Subcutaneous adipose tissue (tissue), 4 donors: ENCODE results near the gene CLDN18. TPM values are rescaled to one million over a fixed set of nuclear protein-coding genes. Genes with fewer than 3 reads are reported as not detected.

ENCODE experiments used
- CTCF ChIP-seq: fragments of 450-650 bp; IDR thresholded peaks from one replicate; pipeline ENCODE4 v1.5.1; 2016; ENCODE audit warnings: low read depth, mild to moderate bottlenecking, control low read depth, antibody characterized with exemption, moderate library complexity
- total RNA-seq, 4 donors: library from RNA; depleted of rRNA; stranded (reverse); fragments of >200 nt; gene quantifications; one replicate each; pipeline ENCODE4 v1.1.0, GENCODE V29; 2016

The CLDN18 gene
- total RNA-seq, 4 donors from 2014 or later: not detected

- TF ChIP-seq CTCF: no peak
These were observed 15.6 kb downstream of the CLDN18 start for GRCh38 chr3:138025553-138025952.

- TF ChIP-seq CTCF: no peak
These were observed 17.9 kb downstream of the CLDN18 start for GRCh38 chr3:138027821-138028220.

GRCh38 chr3:138030734-138031280 is 20.8 kb downstream of the CLDN18 start:
- TF ChIP-seq CTCF: no peak

GRCh38 chr3:138031536-138031935 is 21.6 kb downstream of the CLDN18 start:
- no peak for TF ChIP-seq CTCF

- TF ChIP-seq CTCF: no peak
These were observed 22.6 kb downstream of the CLDN18 start for GRCh38 chr3:138032567-138032966.

GRCh38 chr3:138033202-138033691 is 23.3 kb downstream of the CLDN18 start:
- no peak for TF ChIP-seq CTCF

- TF ChIP-seq CTCF: no peak
These were observed 25.0 kb downstream of the CLDN18 start for GRCh38 chr3:138034918-138035317.
